ENCODE data around the gene TPSAB1.
"Not testable (repeated sequence)": the region's sequence is repeated elsewhere in the genome, so short reads cannot be mapped to it uniquely, and the experiment has no call there.

TPSAB1 gene

DNA sequence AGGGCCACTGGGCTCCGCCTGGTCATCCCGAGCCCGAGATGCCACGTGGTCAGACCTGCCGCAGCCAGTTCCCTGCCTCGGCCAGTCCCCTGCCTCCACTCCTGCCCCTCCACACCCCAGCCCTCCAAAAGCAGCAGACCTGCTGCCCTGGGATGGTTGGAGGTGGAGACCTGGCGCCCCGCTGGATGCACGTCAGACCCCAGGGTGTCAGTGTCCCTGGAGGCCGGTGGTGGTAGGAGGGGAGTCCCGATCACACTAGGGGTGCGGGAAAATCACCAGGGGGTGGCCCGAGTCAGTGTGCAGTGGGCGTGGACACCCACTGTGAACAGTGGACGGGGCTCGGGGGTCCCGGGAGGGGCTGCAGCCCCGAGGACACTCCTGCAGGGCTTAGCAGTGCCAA is 42.3 kb upstream of the TPSAB1 start:
- TF ChIP-seq, protein P1, sequence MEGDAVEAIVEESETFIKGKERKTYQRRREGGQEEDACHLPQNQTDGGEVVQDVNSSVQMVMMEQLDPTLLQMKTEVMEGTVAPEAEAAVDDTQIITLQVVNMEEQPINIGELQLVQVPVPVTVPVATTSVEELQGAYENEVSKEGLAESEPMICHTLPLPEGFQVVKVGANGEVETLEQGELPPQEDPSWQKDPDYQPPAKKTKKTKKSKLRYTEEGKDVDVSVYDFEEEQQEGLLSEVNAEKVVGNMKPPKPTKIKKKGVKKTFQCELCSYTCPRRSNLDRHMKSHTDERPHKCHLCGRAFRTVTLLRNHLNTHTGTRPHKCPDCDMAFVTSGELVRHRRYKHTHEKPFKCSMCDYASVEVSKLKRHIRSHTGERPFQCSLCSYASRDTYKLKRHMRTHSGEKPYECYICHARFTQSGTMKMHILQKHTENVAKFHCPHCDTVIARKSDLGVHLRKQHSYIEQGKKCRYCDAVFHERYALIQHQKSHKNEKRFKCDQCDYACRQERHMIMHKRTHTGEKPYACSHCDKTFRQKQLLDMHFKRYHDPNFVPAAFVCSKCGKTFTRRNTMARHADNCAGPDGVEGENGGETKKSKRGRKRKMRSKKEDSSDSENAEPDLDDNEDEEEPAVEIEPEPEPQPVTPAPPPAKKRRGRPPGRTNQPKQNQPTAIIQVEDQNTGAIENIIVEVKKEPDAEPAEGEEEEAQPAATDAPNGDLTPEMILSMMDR (IDR thresholded peaks at IDR 0.05; ENCODE audit: low read depth, low read length) = no peak
- no peaks in the 10 kb centered on the region for H3K9me3 ChIP-seq (ENCODE audit: insufficient read depth, low read length)
- H3K36me3 ChIP-seq (replicated peaks; ENCODE audit: low read depth, low read length) = no peaks in the 10 kb centered on the region
- no peaks in the 10 kb centered on the region for H3K79me2 ChIP-seq (ENCODE audit: low read length)
- no peak overlapping the region for H3K27ac ChIP-seq (ENCODE audit: low read length)
- no peaks in the 10 kb centered on the region for H3K27me3 ChIP-seq (ENCODE audit: low read depth, low read length)
- H4K20me1 ChIP-seq (ENCODE audit: insufficient read depth, low read length) = 0 out of 2 replicates have a peak, but pooled peaks cover 3% of the 10 kb centered on the region
- H3K4me3 ChIP-seq (ENCODE audit: low read length) = no peak overlapping the region
- H3K4me1 ChIP-seq (ENCODE audit: low read length) = no peaks in the 10 kb centered on the region
- H2AFZ ChIP-seq (ENCODE audit: low read depth, low read length) = no peak overlapping the region
- H3K4me2 ChIP-seq (ENCODE audit: low read length) = no peak overlapping the region
- H3K9ac ChIP-seq (ENCODE audit: low read length) = no peak overlapping the region

DNA sequence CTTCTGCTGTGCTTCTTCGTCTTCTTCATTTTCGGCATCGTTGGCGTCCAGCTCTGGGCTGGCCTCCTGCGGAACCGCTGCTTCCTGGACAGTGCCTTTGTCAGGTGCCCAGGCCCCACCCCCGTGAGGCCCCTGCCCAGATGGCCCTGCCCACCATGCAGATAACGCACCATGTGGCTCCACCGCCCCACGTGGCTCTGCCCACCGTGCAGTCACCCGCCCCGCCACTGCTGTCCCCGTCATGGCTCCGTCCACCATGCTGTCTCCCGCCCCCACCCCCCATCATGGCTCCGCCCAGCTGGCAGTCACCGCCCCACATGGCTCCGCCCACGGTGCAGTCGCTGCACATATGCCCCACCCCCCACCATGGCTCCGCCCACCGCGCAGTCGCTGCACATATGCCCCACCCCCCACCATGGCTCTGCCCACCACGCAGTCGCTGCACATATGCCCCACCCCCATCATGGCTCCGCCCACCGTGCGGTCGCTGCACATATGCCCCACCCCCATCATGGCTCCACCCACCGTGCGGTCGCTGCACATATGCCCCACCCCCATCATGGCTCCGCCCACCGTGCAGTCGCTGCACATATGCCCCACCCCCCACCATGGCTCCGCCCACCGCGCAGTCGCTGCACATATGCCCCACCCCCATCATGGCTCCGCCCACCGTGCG is 41.7 kb upstream of the TPSAB1 start:
- not testable (repeated sequence) for H3K4me2 ChIP-seq (ENCODE audit: low read length); H4K20me1 ChIP-seq (ENCODE audit: insufficient read depth, low read length); H3K36me3 ChIP-seq (replicated peaks; ENCODE audit: low read depth, low read length); H3K79me2 ChIP-seq (ENCODE audit: low read length); H3K4me1 ChIP-seq (ENCODE audit: low read length); H2AFZ ChIP-seq (ENCODE audit: low read depth, low read length); H3K9ac ChIP-seq (ENCODE audit: low read length); H3K9me3 ChIP-seq (ENCODE audit: insufficient read depth, low read length); H3K4me3 ChIP-seq (ENCODE audit: low read length); H3K27me3 ChIP-seq (ENCODE audit: low read depth, low read length); H3K27ac ChIP-seq (ENCODE audit: low read length)

DNA sequence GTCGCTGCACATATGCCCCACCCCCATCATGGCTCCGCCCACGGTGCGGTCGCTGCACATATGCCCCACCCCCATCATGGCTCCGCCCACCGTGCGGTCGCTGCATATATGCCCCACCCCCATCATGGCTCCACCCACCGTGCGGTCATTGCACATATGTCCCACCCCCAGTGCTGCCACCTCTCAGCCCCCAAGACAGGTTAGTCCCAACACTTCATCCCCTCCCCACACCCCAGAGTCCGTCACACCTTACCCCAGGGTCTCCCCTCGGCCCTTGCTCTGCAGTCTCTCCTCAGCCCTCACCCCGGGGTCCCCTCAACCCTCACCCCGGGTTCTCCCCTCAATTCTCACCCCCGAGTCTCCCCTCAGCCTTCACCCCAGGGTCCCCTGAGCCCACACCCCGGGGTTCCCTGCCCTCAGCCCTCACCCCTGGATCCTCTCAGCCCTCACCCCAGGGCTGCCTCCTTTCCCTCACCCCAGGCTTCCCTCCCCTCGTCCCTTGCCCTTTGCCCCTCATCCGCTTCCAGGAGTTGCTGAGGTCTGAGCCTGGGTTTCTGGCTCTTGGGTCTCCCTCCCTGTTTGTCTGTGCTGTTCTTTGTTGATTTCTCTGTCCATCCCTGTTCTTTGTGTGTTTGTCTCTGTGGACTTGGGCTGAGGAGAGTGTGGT is 41.0 kb upstream of the TPSAB1 start:
- H3K36me3 ChIP-seq (replicated peaks; ENCODE audit: low read depth, low read length) = no peaks in the 10 kb centered on the region
- no peak overlapping the region for H3K4me3 ChIP-seq (ENCODE audit: low read length)
- TF ChIP-seq, protein P1 (IDR thresholded peaks at IDR 0.05; ENCODE audit: low read depth, low read length) = no peak
- TF ChIP-seq EZH2phosphoT487 (IDR thresholded peaks at IDR 0.05; ENCODE audit: low read depth) = no peak
- H3K4me1 ChIP-seq (ENCODE audit: low read length) = no peaks in the 10 kb centered on the region
- no peak overlapping the region for H3K27ac ChIP-seq (ENCODE audit: low read length)
- H3K9me3 ChIP-seq (ENCODE audit: insufficient read depth, low read length) = no peaks in the 10 kb centered on the region
- no peak overlapping the region for H3K4me2 ChIP-seq (ENCODE audit: low read length)
- no peak overlapping the region for H3K9ac ChIP-seq (ENCODE audit: low read length)
- no peaks in the 10 kb centered on the region for H3K79me2 ChIP-seq (ENCODE audit: low read length)
- H3K27me3 ChIP-seq (ENCODE audit: low read depth, low read length) = no peaks in the 10 kb centered on the region
- H2AFZ ChIP-seq (ENCODE audit: low read depth, low read length) = no peak overlapping the region
- H4K20me1 ChIP-seq (ENCODE audit: insufficient read depth, low read length) = 0 out of 2 replicates have a peak, but pooled peaks cover 3% of the 10 kb centered on the region

DNA sequence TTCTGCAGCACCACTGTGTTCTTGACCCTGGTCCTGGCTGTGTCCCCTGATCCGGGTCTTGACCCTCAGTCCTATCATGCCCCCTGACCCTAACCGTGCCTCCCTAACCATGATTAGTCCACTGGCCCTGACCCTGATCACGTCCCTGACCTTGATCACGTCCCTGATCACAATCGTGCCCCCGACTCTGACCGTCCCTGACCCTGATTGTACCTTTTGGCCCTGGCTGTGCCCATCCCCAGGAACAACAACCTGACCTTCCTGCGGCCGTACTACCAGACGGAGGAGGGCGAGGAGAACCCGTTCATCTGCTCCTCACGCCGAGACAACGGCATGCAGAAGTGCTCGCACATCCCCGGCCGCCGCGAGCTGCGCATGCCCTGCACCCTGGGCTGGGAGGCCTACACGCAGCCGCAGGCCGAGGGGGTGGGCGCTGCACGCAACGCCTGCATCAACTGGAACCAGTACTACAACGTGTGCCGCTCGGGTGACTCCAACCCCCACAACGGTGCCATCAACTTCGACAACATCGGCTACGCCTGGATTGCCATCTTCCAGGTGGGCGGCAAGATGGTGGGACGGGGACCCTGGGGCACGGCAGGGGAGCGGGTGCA is 40.4 kb upstream of the TPSAB1 start:
- H3K27ac ChIP-seq (ENCODE audit: low read length) = no peak overlapping the region
- no peak for TF ChIP-seq EZH2phosphoT487 (IDR thresholded peaks at IDR 0.05; ENCODE audit: low read depth)
- TF ChIP-seq, protein P1 (IDR thresholded peaks at IDR 0.05; ENCODE audit: low read depth, low read length) = no peak
- no peak overlapping the region for H3K4me2 ChIP-seq (ENCODE audit: low read length)
- H4K20me1 ChIP-seq (ENCODE audit: insufficient read depth, low read length) = 0 out of 2 replicates have a peak, but pooled peaks cover 3% of the 10 kb centered on the region
- H3K27me3 ChIP-seq (ENCODE audit: low read depth, low read length) = no peaks in the 10 kb centered on the region
- no peak overlapping the region for H3K9ac ChIP-seq (ENCODE audit: low read length)
- H3K4me1 ChIP-seq (ENCODE audit: low read length) = no peaks in the 10 kb centered on the region
- no peak overlapping the region for H3K4me3 ChIP-seq (ENCODE audit: low read length)
- no peaks in the 10 kb centered on the region for H3K79me2 ChIP-seq (ENCODE audit: low read length)
- H2AFZ ChIP-seq (ENCODE audit: low read depth, low read length) = no peak overlapping the region
- no peaks in the 10 kb centered on the region for H3K9me3 ChIP-seq (ENCODE audit: insufficient read depth, low read length)
- H3K36me3 ChIP-seq (replicated peaks; ENCODE audit: low read depth, low read length) = no peaks in the 10 kb centered on the region
